Fibroblast of the aortic adventitia (primary cell): ENCODE measurements around the gene HOXD1. TPM values are rescaled to one million over a fixed set of nuclear protein-coding genes. Genes with fewer than 3 reads are reported as not detected.

Experiments used
- DNase-seq: peaks from one replicate; pipeline ENCODE4 v3.0.0-alpha.2; 2010; ENCODE audit warnings: low read depth
- H3K4me3 ChIP-seq: 2 replicates; pipeline ENCODE4 v1.5.1; 2011; ENCODE audit warnings: low read depth, mild to moderate bottlenecking, control low read depth, low read length, moderate library complexity
- total RNA-seq: library from RNA; depleted of rRNA; stranded (reverse); fragments of >200 nt; gene quantifications from 2 replicates; pipeline ENCODE4 v1.2.3, GENCODE V29; 2012; ENCODE audit warnings: low replicate concordance
- TF ChIP-seq, protein P1 (sequence below): IDR thresholded peaks from 2 replicates; pipeline ENCODE4 v1.5.1; 2011; ENCODE audit warnings: mild to moderate bottlenecking, low read length, control low read depth, inconsistent platforms; ENCODE audit not compliant: insufficient read depth

HOXD1 gene
- total RNA-seq, 1 donor = not detected

DNA sequence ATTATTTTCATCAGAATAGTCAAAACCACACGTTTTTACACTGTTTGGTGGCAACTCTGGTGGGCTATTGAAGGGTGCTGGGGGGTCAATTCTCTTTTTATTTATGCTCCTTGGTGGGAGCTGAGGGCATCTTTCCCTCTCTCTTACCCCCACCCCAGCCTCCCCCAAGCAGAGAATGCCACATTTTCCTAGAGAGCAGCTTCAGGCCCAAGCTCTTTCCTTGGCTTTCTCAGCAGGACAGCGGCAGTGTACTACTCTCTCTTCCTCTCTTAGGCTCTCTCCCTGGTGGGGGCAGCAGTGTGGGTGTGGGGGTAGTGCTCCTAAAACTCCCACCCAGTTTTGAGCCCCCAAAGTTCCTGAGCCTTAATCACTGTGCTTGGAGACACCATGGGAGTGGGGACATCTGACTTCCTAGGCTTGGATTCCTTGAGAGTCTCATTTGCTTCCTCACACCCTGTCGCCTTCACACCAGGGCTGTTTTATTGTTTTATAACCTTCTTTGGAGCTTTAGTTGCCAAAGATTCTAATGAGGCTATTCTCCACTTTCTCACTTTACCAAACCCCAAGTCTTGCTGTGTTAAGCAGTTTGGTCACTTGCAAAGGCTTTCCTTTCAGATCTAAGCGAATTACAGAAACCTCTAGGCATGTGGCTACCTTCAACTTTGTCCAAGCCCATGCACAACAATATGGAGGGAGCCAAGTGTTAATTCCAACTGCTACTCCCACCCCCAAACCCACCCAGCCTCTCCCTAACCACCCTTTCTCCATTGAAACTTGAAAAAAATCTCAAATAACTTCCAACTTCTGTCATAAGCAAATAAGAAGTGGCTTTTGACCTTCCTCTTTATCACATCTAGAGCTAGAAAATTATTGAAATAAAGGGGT lies 43.1 kb upstream of the HOXD1 start:
- H3K4me3 ChIP-seq = no peak overlapping the region
- TF ChIP-seq, protein P1, sequence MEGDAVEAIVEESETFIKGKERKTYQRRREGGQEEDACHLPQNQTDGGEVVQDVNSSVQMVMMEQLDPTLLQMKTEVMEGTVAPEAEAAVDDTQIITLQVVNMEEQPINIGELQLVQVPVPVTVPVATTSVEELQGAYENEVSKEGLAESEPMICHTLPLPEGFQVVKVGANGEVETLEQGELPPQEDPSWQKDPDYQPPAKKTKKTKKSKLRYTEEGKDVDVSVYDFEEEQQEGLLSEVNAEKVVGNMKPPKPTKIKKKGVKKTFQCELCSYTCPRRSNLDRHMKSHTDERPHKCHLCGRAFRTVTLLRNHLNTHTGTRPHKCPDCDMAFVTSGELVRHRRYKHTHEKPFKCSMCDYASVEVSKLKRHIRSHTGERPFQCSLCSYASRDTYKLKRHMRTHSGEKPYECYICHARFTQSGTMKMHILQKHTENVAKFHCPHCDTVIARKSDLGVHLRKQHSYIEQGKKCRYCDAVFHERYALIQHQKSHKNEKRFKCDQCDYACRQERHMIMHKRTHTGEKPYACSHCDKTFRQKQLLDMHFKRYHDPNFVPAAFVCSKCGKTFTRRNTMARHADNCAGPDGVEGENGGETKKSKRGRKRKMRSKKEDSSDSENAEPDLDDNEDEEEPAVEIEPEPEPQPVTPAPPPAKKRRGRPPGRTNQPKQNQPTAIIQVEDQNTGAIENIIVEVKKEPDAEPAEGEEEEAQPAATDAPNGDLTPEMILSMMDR = no peak
- DNase-seq = no peak

DNA sequence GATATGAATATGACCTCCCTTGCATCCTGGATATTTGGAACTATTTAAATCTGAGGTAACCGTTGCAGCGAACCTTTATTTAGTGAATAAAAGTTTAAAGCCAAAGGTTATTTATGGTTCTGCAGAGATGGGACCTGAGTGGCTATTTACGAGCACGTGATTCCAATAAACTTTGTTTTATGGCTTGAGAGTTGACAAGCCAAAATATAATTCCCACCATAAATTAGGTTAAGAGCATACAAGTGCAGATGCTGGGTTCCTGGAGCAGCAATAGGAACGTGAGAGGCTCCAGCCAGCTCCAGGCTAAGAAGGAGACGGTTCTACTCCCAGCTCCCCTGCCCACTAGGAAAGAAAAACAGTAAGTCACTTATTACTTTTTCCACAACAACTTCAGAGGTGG lies 42.4 kb upstream of the HOXD1 start:
- no peak for DNase-seq
- TF ChIP-seq, protein P1 = no peak
- no peak overlapping the region for H3K4me3 ChIP-seq

GRCh38 chr2:176146645-176147044 lies 41.8 kb upstream of the HOXD1 start:
- DNase-seq = no peak
- H3K4me3 ChIP-seq = no peak overlapping the region
- TF ChIP-seq, protein P1 = no peak

- no peak overlapping the region for H3K4me3 ChIP-seq
- no peak for DNase-seq
- TF ChIP-seq, protein P1 = no peak
These were observed 41.2 kb upstream of the HOXD1 start for GRCh38 chr2:176147210-176147799.

DNA sequence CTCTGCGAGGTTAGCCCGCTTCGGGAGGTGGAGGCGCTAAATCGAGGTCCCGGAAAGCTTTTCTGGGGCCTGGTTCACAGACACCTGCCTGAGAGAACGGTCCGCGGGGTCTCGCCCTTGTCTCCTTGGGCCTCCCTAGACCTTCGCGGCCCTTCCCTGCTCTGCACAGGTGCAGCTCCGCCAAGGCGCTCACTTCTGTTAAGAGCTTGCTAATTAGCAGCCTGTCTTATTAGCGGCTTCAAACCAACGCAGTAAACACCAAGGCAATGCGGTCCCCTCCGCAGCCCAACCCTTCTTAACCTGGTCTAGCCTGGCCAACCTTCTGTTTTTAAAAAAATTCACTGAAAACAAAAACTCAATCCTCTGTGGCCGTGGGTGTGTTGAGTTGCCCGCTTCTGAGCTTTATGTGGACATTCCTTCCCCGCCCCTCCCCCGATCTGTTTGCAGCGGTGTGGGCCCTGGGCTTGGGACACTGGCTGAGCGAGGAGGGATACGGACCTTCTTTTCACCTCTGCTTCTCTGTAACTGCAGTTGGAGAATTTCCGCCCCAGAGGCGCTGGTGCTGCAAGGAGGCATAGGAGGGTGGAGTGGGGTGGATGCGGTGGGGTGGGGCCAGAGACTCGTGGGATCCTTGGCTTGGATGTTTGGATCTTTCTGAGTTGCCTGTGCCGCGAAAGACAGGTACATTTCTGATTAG lies 40.5 kb upstream of the HOXD1 start:
- no peak overlapping the region for H3K4me3 ChIP-seq
- no peak for DNase-seq
- TF ChIP-seq, protein P1 = no peak

- TF ChIP-seq, protein P1 = no peak
- DNase-seq = no peak
- H3K4me3 ChIP-seq = no peak overlapping the region
These were observed 39.6 kb upstream of the HOXD1 start for GRCh38 chr2:176148751-176149421.
